GM23338 (cell line): ENCODE results near the gene THSD4. TPM values are rescaled to one million over a fixed set of nuclear protein-coding genes. Genes with fewer than 3 reads are reported as not detected.

Experiments
- ATAC-seq: fragments of 200-7000 bp; cut with Tn5 transposase; 3 replicates; pipeline ENCODE4 v1.9.1; 2020
- DNase-seq: peaks from one replicate; pipeline ENCODE4 v3.0.0-alpha.2; 2015; ENCODE audit warnings: low spot score
- H2AFZ ChIP-seq: fragments of 200-600 bp; sonication (generic); 2 replicates; pipeline ENCODE4 v1.8.0; 2016; ENCODE audit warnings: antibody characterized with exemption, mild to moderate bottlenecking, moderate library complexity
- H3F3A ChIP-seq: fragments of 200-600 bp; sonication (generic); replicated peaks from 2 replicates; pipeline ENCODE4 v1.8.0; 2017; ENCODE audit warnings: antibody characterized with exemption, mixed run types, low read depth
- H3K27ac ChIP-seq: fragments of 200-600 bp; sonication (generic); 2 replicates; pipeline ENCODE4 v1.6.1; 2016; ENCODE audit warnings: low read depth
- H3K27me3 ChIP-seq: fragments of 200-600 bp; sonication (generic); 2 replicates; pipeline ENCODE4 v1.8.0; 2016; ENCODE audit warnings: mild to moderate bottlenecking, mixed run types, moderate library complexity; ENCODE audit not compliant: insufficient read depth
- H3K36me3 ChIP-seq: fragments of 200-600 bp; sonication (generic); 2 replicates; pipeline ENCODE4 v1.8.0; 2016; ENCODE audit warnings: mild to moderate bottlenecking; ENCODE audit not compliant: insufficient read depth
- H3K4me1 ChIP-seq: fragments of 200-600 bp; sonication (generic); 2 replicates; pipeline ENCODE4 v1.8.0; 2016; ENCODE audit warnings: mild to moderate bottlenecking, moderate library complexity; ENCODE audit not compliant: insufficient read depth
- H3K4me2 ChIP-seq: fragments of 200-600 bp; sonication (generic); 2 replicates; pipeline ENCODE4 v1.7.1; 2017; ENCODE audit warnings: mixed run types
- H3K4me3 ChIP-seq: fragments of 200-600 bp; sonication (generic); 2 replicates; pipeline ENCODE4 v1.6.1; 2016; ENCODE audit warnings: mixed run types
- H3K79me2 ChIP-seq: fragments of 200-600 bp; sonication (generic); replicated peaks from 2 replicates; pipeline ENCODE4 v1.8.0; 2017; ENCODE audit warnings: mild to moderate bottlenecking; ENCODE audit not compliant: insufficient read depth
- H3K9me2 ChIP-seq: fragments of 200-600 bp; sonication (generic); 2 replicates; pipeline ENCODE4 v1.8.0; 2017; ENCODE audit not compliant: insufficient read depth
- H4K20me1 ChIP-seq: fragments of 200-600 bp; sonication (generic); replicated peaks from 2 replicates; pipeline ENCODE4 v1.8.0; 2017; ENCODE audit warnings: mild to moderate bottlenecking; ENCODE audit not compliant: insufficient read depth
- H3K27ac Mint-ChIP-seq: 2 replicates; pipeline ENCODE4 v1.8.0; 2020; ENCODE audit warnings: inconsistent platforms, mild to moderate bottlenecking, moderate library complexity, mixed read lengths
- H3K27me3 Mint-ChIP-seq: 3 replicates; pipeline ENCODE4 v1.8.0; 2022; ENCODE audit warnings: low read depth, mild to moderate bottlenecking, moderate library complexity, mixed read lengths, inconsistent platforms; ENCODE audit not compliant: insufficient read depth, poor library complexity
- H3K36me3 Mint-ChIP-seq: 3 replicates; pipeline ENCODE4 v1.8.0; 2021; ENCODE audit warnings: low read depth, mild to moderate bottlenecking, inconsistent platforms, moderate library complexity, mixed read lengths
- H3K4me1 Mint-ChIP-seq: 3 replicates; pipeline ENCODE4 v1.8.0; 2020; ENCODE audit warnings: mild to moderate bottlenecking, inconsistent platforms, mixed read lengths
- H3K4me3 Mint-ChIP-seq: 3 replicates; pipeline ENCODE4 v1.8.0; 2021; ENCODE audit warnings: moderate library complexity, mild to moderate bottlenecking, inconsistent platforms, mixed read lengths
- H3K9me3 Mint-ChIP-seq: 3 replicates; pipeline ENCODE4 v1.8.0; 2020; ENCODE audit warnings: moderate library complexity, mild to moderate bottlenecking, inconsistent platforms, mixed read lengths
- CREB1 ChIP-seq: fragments of 250-450 bp; sonication (Bioruptor Pico); IDR thresholded peaks from 2 replicates; pipeline ENCODE4 v1.5.0; 2020; ENCODE audit warnings: low read depth, mild to moderate bottlenecking, moderate library complexity
- EZH2phosphoT487 ChIP-seq: fragments of 200-600 bp; sonication (generic); IDR thresholded peaks from one replicate; pipeline ENCODE4 v1.8.1; 2018; ENCODE audit warnings: antibody characterized with exemption; ENCODE audit not compliant: unreplicated experiment
- JUNB ChIP-seq: IDR thresholded peaks from one replicate; pipeline ENCODE4 v1.6.1; 2016; ENCODE audit warnings: antibody characterized with exemption; ENCODE audit not compliant: unreplicated experiment
- NANOG ChIP-seq: IDR thresholded peaks from 2 replicates; pipeline ENCODE4 v1.6.1; 2016; ENCODE audit warnings: antibody characterized with exemption, borderline replicate concordance
- POLR2AphosphoS5 ChIP-seq: IDR thresholded peaks from 2 replicates; pipeline ENCODE4 v1.6.1; 2016; ENCODE audit warnings: antibody characterized with exemption, low read depth
- STAT1 ChIP-seq: IDR thresholded peaks from one replicate; pipeline ENCODE4 v1.6.1; 2016; ENCODE audit warnings: antibody characterized with exemption; ENCODE audit not compliant: unreplicated experiment
- ZNF114 ChIP-seq: fragments of 250-450 bp; sonication (Bioruptor Pico); IDR thresholded peaks from 2 replicates; pipeline ENCODE4 v1.5.0; 2020; ENCODE audit warnings: mild to moderate bottlenecking, moderate library complexity
- polyA plus RNA-seq: library from polyadenylated mRNA; unstranded; fragments of >200 nt; fragmentation: Nextera tagmentation; extraction: Ambion mirVana; gene quantifications from 2 replicates; pipeline ENCODE4 v1.2.1, GENCODE V29; 2016
- total RNA-seq: library from RNA; depleted of rRNA; stranded (reverse); fragments of >200 nt; shearing (Covaris generic); gene quantifications from 2 replicates; pipeline ENCODE4 v1.2.3, GENCODE V29; 2014
- TF ChIP-seq, protein P1 (sequence below): fragments of 250-450 bp; sonication (Bioruptor Pico); IDR thresholded peaks from 2 replicates; pipeline ENCODE4 v1.5.0; 2020; ENCODE audit warnings: mild to moderate bottlenecking, moderate library complexity
- TF ChIP-seq, protein P2 (sequence below): IDR thresholded peaks from one replicate; pipeline ENCODE4 v1.6.1; 2018; ENCODE audit warnings: antibody characterized with exemption; ENCODE audit not compliant: unreplicated experiment

Gene THSD4
- total and polyA plus RNA-seq, 2 experiments from 2014 or later = 2.0 to 7.4 TPM

DNA sequence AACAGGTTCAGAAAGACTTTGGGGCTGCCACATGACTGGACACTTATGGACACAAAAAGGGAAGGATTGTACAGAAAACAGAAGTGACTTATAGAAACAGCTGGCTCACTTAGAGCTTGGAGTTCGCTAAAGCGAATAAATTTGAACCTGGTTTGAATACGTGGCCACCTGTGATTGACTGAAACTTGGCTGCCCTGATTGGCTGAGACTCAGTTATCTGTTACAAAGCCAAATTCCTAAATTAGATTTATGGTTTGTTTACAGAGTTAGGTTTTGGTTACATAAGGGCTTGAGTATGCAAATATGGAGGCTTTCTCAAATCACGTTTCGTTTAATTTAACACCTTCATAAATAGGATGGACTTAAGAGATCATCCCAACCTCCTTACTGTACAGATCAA, 270.2 kb downstream of the THSD4 start (continued):
- TF ChIP-seq, protein P1, sequence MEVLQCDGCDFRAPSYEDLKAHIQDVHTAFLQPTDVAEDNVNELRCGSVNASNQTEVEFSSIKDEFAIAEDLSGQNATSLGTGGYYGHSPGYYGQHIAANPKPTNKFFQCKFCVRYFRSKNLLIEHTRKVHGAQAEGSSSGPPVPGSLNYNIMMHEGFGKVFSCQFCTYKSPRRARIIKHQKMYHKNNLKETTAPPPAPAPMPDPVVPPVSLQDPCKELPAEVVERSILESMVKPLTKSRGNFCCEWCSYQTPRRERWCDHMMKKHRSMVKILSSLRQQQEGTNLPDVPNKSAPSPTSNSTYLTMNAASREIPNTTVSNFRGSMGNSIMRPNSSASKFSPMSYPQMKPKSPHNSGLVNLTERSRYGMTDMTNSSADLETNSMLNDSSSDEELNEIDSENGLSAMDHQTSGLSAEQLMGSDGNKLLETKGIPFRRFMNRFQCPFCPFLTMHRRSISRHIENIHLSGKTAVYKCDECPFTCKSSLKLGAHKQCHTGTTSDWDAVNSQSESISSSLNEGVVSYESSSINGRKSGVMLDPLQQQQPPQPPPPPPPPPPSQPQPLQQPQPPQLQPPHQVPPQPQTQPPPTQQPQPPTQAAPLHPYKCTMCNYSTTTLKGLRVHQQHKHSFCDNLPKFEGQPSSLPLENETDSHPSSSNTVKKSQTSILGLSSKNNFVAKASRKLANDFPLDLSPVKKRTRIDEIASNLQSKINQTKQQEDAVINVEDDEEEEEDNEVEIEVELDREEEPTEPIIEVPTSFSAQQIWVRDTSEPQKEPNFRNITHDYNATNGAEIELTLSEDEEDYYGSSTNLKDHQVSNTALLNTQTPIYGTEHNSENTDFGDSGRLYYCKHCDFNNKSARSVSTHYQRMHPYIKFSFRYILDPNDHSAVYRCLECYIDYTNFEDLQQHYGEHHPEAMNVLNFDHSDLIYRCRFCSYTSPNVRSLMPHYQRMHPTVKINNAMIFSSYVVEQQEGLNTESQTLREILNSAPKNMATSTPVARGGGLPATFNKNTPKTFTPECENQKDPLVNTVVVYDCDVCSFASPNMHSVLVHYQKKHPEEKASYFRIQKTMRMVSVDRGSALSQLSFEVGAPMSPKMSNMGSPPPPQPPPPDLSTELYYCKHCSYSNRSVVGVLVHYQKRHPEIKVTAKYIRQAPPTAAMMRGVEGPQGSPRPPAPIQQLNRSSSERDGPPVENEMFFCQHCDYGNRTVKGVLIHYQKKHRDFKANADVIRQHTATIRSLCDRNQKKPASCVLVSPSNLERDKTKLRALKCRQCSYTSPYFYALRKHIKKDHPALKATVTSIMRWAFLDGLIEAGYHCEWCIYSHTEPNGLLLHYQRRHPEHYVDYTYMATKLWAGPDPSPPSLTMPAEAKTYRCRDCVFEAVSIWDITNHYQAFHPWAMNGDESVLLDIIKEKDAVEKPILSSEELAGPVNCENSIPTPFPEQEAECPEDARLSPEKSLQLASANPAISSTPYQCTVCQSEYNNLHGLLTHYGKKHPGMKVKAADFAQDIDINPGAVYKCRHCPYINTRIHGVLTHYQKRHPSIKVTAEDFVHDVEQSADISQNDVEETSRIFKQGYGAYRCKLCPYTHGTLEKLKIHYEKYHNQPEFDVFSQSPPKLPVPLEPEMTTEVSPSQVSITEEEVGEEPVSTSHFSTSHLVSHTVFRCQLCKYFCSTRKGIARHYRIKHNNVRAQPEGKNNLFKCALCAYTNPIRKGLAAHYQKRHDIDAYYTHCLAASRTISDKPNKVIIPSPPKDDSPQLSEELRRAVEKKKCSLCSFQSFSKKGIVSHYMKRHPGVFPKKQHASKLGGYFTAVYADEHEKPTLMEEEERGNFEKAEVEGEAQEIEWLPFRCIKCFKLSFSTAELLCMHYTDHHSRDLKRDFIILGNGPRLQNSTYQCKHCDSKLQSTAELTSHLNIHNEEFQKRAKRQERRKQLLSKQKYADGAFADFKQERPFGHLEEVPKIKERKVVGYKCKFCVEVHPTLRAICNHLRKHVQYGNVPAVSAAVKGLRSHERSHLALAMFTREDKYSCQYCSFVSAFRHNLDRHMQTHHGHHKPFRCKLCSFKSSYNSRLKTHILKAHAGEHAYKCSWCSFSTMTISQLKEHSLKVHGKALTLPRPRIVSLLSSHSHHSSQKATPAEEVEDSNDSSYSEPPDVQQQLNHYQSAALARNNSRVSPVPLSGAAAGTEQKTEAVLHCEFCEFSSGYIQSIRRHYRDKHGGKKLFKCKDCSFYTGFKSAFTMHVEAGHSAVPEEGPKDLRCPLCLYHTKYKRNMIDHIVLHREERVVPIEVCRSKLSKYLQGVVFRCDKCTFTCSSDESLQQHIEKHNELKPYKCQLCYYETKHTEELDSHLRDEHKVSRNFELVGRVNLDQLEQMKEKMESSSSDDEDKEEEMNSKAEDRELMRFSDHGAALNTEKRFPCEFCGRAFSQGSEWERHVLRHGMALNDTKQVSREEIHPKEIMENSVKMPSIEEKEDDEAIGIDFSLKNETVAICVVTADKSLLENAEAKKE (CRISPR knock-in tag) = no peak
- TF ChIP-seq CREB1 (CRISPR knock-in tag) (no peak), JUNB (no peak), NANOG (no peak), STAT1 (no peak), ZNF114 (CRISPR knock-in tag) (no peak)

DNA sequence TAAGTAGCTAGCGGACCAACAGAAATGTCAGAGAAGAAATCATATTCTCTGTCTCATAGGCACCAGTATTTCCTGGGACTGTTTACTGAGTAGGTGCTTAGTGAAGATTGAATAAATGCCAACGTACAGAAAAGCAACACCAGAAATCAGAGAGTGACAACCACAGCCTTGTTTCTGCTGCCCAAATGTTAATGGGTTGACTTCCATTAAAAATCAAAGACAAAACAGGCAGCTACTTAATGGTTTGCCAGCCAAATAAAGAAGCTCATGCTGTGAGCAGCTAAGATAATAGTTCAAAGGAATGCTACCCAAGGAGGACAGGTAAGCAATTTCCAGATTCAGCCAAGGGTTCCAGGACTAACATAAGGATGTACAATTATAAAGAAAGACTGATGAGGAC, 270.7 kb downstream of the THSD4 start:
- DNase-seq (no peak), ATAC-seq (no peak)
- no peaks in the 10 kb centered on the region for H3K79me2 ChIP-seq
- H3K4me3 Mint-ChIP-seq = peak overlapping the region; percentile 51
- H3K27ac ChIP-seq = peak overlapping the region; percentile 67
- no peaks in the 10 kb centered on the region for H3K36me3 ChIP-seq
- 0 out of 2 replicates have a peak, but pooled peaks cover 3% of the 10 kb centered on the region for H3K9me2 ChIP-seq
- no peak overlapping the region for H3K4me3 ChIP-seq
- peaks cover 7% of the 10 kb centered on the region for H3F3A ChIP-seq
- peaks cover 4% of the 10 kb centered on the region; the same call in 1 of the 3 replicates for H3K9me3 Mint-ChIP-seq
- H3K27ac Mint-ChIP-seq = peak overlapping the region; percentile 66
- H3K27me3 Mint-ChIP-seq = peaks cover 12% of the 10 kb centered on the region
- TF ChIP-seq, protein P2, sequence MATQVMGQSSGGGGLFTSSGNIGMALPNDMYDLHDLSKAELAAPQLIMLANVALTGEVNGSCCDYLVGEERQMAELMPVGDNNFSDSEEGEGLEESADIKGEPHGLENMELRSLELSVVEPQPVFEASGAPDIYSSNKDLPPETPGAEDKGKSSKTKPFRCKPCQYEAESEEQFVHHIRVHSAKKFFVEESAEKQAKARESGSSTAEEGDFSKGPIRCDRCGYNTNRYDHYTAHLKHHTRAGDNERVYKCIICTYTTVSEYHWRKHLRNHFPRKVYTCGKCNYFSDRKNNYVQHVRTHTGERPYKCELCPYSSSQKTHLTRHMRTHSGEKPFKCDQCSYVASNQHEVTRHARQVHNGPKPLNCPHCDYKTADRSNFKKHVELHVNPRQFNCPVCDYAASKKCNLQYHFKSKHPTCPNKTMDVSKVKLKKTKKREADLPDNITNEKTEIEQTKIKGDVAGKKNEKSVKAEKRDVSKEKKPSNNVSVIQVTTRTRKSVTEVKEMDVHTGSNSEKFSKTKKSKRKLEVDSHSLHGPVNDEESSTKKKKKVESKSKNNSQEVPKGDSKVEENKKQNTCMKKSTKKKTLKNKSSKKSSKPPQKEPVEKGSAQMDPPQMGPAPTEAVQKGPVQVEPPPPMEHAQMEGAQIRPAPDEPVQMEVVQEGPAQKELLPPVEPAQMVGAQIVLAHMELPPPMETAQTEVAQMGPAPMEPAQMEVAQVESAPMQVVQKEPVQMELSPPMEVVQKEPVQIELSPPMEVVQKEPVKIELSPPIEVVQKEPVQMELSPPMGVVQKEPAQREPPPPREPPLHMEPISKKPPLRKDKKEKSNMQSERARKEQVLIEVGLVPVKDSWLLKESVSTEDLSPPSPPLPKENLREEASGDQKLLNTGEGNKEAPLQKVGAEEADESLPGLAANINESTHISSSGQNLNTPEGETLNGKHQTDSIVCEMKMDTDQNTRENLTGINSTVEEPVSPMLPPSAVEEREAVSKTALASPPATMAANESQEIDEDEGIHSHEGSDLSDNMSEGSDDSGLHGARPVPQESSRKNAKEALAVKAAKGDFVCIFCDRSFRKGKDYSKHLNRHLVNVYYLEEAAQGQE = no peak
- TF ChIP-seq NANOG (peak; percentile 23; the same call in 1 of the 2 replicates), EZH2phosphoT487 (no peak), STAT1 (no peak), JUNB (no peak), CREB1 (CRISPR knock-in tag) (no peak), POLR2AphosphoS5 (no peak)
- peaks cover 61% of the 10 kb centered on the region for H3K4me1 Mint-ChIP-seq
- H4K20me1 ChIP-seq = no peaks in the 10 kb centered on the region
- H3K4me2 ChIP-seq = peak overlapping the region; percentile 27
- no peaks in the 10 kb centered on the region for H3K27me3 ChIP-seq
- H2AFZ ChIP-seq = no peak overlapping the region
- H3K36me3 Mint-ChIP-seq = peaks cover 10% of the 10 kb centered on the region; the same call in 2 of the 3 replicates
- H3K4me1 ChIP-seq = peaks cover 47% of the 10 kb centered on the region
